Measurements from ENCODE around the gene GPT2.
"Not testable (repeated sequence)": the region's sequence is repeated elsewhere in the genome, so short reads cannot be mapped to it uniquely, and the experiment has no call there.

Gene GPT2

DNA sequence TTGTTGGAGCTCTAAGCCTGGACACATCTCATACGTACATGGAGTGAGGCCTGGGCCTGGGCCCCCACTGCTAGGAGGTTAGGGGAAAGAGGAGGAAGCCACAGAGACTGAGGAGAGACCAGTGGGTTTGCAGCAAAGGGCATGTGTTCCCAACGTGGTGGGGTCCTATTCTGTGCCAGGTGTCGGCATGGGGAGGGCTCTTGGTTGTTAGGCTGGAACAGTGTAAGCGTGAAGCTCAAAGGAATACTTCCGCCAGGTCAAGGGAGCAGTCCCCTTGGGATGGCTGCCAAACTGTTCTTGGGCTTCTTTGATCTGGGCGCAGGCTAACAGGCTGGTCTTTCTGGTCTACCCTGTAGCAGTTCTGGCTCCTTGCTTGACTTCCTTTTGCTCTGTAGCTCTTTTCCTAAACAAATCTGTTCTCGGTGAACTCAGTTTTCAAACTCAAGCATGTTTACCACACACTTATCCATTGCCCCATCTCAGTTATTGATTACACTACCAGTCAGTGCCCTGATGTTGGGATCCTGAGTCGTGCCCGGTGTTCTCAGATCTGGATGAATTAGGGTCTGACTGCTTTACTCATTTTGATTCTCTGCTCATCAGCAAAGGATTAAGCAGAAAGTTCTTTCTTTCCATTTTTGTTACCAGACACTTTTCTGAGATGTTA, 36.4 kb downstream of the GPT2 start:
- no peak for DNase-seq (ENCODE audit: low read depth, low spot score)

DNA sequence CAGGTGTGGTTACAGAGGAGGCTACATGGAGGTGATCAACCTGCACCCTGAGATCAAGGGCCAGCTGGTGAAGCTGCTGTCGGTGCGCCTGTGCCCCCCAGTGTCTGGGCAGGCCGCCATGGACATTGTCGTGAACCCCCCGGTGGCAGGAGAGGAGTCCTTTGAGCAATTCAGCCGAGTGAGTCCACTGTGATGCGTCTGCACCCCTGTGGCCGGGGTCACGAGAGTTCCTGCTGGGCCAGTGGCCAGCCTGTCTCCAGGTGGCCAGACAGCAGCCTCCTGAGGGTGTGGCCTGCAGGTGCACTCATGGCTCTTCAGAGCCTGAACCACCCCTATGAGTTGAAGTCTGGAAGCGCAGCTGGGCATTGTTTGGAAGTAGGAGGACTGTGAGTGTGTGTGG, 38.1 kb downstream of the GPT2 start:
- DNase-seq (ENCODE audit: low read depth, low spot score), result no peak

DNA sequence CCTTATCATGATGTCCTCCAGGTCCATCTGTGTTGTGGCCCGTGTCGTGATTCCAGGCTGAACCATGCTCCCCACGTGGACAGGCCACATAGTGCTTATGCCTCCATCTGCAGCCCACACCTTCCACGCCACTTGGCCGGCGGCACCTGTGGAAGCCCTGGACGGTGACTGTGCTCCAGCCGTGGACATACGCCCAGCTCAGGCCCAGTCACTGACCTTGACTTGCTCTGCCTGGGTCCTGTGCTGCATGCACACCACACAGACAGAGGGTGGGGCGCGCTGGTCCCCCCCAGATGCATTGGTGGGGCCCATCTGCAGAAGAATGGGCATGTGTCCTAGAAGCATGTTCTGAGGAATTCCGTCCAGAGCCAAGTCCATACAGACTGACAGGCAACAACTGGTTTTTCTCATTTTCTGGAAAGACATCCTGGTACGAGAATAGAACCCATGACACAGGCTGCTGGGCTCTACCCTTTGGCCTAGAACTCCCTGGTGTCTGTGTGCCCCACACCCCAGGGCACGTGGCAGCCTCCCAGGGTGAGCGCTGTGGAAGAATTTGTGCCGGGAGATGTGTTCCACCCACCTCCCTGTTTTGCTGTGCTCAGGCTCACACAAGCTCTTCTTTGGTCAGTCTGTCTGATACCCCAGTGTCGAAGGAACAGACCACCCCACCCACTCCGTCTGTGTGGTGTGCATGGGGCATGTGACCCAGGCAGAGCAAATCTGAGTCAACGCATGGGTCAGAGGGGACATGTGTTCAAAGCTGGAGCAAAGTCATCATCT, 39.5 kb downstream of the GPT2 start:
- no peak for DNase-seq (ENCODE audit: low read depth, low spot score)

GRCh38 chr16:46924402-46924801, 40.2 kb downstream of the GPT2 start:
- no peak for DNase-seq (ENCODE audit: low read depth, low spot score)

GRCh38 chr16:46926470-46927225, 42.5 kb downstream of the GPT2 start:
- no peak for DNase-seq (ENCODE audit: low read depth, low spot score)

GRCh38 chr16:46927273-46927672, 43.1 kb downstream of the GPT2 start:
- no peak for DNase-seq (ENCODE audit: low read depth, low spot score)

DNA sequence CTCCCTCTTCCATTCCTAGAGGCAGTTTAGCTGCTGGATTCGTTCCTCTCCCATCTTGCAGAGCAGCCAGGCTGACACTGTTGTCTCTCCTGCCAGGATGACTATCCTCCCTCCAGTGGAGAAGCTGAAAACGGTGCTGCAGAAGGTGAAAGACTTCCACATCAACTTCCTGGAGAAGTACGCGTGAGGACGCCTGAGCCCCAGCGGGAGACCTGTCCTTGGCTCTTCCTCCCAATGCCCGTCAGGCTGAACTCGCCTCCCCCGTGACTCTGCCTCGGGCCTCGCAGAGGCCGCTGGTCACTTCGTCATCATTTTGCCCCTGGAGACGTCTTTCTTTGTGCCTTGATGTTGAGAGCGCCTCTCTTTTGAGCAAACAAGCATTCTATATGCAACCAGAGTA, 44.6 kb downstream of the GPT2 start:
- no peak for DNase-seq (ENCODE audit: low read depth, low spot score)

- no peak for DNase-seq (ENCODE audit: low read depth, low spot score)
Observed at GRCh38 chr16:46929378-46930332, 45.5 kb downstream of the GPT2 start.

GRCh38 chr16:46930861-46931260, 46.7 kb downstream of the GPT2 start:
- DNase-seq (ENCODE audit: low read depth, low spot score), result no peak

DNA sequence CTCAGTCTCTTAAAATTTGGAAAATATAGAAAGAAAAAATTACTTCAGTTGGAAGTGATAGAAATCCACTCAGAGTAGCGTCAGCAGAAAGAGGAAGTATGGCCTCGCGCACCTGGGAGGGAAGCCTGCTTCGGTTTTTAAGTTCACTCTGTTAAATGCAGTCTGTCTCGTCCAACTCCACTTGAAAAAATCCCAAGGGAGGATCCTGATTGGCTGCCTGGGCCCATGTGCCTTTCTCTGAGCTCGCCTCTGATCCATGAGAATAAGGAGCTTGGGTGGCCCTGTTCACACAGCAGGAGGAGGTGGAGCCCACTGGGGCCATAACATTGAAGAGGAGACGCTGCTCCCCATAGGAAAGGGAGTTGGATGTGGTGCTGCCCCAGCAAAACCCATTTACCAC, 48.6 kb downstream of the GPT2 start:
- no peak for DNase-seq (ENCODE audit: low read depth, low spot score)

- no peak for DNase-seq (ENCODE audit: low read depth, low spot score)
Observed at GRCh38 chr16:46937536-46937935, 53.4 kb downstream of the GPT2 start.

GRCh38 chr16:46944713-46945112, 60.6 kb downstream of the GPT2 start:
- not testable (repeated sequence) for DNase-seq (ENCODE audit: low read depth, low spot score)

GRCh38 chr16:46947900-46948547, 63.9 kb downstream of the GPT2 start:
- DNase-seq (ENCODE audit: low read depth, low spot score), result no peak

GRCh38 chr16:46948548-46949166, 64.5 kb downstream of the GPT2 start:
- DNase-seq (ENCODE audit: low read depth, low spot score), result no peak

- DNase-seq (ENCODE audit: low read depth, low spot score), result no peak
Observed at GRCh38 chr16:46949241-46949892, 65.2 kb downstream of the GPT2 start.

GRCh38 chr16:46950009-46950408, 65.8 kb downstream of the GPT2 start:
- no peak for DNase-seq (ENCODE audit: low read depth, low spot score)

GRCh38 chr16:46954562-46954961, 70.4 kb downstream of the GPT2 start:
- DNase-seq (ENCODE audit: low read depth, low spot score), result no peak

DNA sequence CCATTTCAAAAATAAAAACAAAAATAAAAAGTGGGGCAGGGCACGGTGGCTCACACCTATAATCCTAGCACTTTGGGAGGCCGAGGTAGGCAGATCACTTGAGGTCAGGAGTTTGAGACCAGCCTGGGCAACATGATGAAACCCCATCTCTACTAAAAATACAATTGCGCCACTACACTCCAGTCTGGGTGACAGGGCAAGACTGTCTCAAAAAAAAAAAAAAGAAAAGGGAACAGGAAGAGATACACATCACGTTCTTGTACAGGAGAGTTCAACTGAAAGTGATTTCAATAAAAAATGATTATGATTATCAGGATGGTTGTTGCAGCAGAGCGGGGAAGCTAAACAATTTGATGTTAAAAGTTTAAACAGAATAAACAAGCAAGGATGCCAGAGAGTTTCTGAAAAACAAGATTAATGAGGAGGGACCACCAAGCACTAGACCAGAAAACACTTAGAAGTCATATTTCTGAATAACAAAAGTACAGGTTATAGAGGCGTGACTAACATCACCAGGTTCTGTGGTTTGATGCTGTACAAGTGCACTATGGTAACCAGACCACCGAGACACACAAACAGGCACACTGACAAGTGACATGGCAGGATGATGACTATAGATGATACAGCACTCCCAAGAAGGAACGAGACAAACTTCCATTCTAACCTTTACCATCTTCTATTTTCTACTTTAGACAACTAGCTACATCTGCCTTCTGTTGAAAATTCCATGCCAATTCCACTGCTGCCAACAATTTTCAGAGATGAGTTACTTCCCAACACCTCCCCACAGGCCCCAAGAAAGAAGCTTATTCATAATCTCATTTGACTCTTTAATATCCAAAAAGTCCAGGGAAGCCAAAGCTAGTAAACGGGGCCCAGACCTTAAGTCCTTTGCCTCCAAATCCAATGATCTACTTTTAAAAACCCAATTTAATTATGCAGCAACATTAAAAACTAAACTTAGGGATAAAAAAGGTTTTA, 77.5 kb downstream of the GPT2 start:
- no peak for DNase-seq (ENCODE audit: low read depth, low spot score)

DNA sequence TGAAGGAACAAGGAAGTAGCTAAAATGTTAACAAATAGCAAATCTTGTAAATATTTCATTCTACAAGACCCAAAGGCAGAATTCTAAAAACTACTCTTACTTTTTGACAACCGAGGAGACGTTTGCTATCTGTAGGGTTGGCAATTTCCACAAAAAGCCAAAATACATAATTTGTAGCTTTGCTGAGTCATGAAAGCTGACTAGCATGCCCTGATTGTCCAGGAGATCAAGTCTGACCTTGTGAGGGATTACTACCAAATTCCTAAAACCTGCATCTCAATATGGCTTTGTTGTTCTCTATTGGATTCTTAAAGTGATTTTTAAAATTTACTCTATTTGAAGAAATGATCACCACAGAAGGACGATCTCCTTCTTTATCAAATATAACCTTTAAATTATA, 78.5 kb downstream of the GPT2 start:
- no peak for DNase-seq (ENCODE audit: low read depth, low spot score)

Data from brain pericyte (primary cell).